H1 (cell line): ENCODE measurements around the gene MBD4. TPM values are rescaled to one million over a fixed set of nuclear protein-coding genes. Genes with fewer than 3 reads are reported as not detected.

Experiments used
- CTCF ChIA-PET: fragments of 300-600 bp; sonication (Branson Sonifier 250); formaldehyde crosslinking; loops from one replicate; lab custom pipeline; 2021; ENCODE audit not compliant: partially characterized antibody; lab: Charles Lee
- POLR2A ChIA-PET: fragments of 300-600 bp; sonication (Branson Sonifier 250); formaldehyde crosslinking; loops from one replicate; lab custom pipeline; 2021; ENCODE audit warnings: inconsistent platforms; ENCODE audit not compliant: partially characterized antibody; lab: Charles Lee
- DNase-seq, 2 experiments: peaks; one replicate each; pipeline versions ENCODE4 v3.0.0 to v3.0.0-alpha.2; 2010 to 2022; ENCODE audit warnings: low spot score in 2 of 2, low read depth in 1 of 2, mixed read lengths in 1 of 2
- FAIRE-seq: peaks from 2 replicates; lab custom pipeline; 2011; peaks lifted over from hg19 to GRCh38; lab: Jason Lieb, UNC
- H2AFZ ChIP-seq: 2 replicates; pipeline ENCODE4 v1.8.1; 2012; ENCODE audit warnings: low read length, inconsistent platforms
- H2AK5ac ChIP-seq: 2 replicates; pipeline ENCODE4 v1.6.1; 2013; ENCODE audit warnings: low read depth, low read length
- H2BK120ac ChIP-seq: replicated peaks from 2 replicates; pipeline ENCODE3; 2013; ENCODE audit warnings: low read depth, low read length, inconsistent platforms
- H2BK12ac ChIP-seq: 2 replicates; pipeline ENCODE4 v1.6.1; 2013; ENCODE audit warnings: low read depth, low read length
- H2BK15ac ChIP-seq: 2 replicates; pipeline ENCODE4 v1.6.1; 2013; ENCODE audit warnings: low read length
- H2BK20ac ChIP-seq: 2 replicates; pipeline ENCODE4 v1.6.1; 2013; ENCODE audit warnings: low read length
- H2BK5ac ChIP-seq: 2 replicates; pipeline ENCODE4 v1.6.1; 2013; ENCODE audit warnings: low read depth, low read length
- H3K14ac ChIP-seq: 2 replicates; pipeline ENCODE4 v1.6.1; 2013; ENCODE audit warnings: inconsistent platforms; ENCODE audit not compliant: insufficient read length
- H3K18ac ChIP-seq: 2 replicates; pipeline ENCODE4 v1.6.1; 2013; ENCODE audit warnings: low read length; ENCODE audit errors: extremely low read depth
- H3K23ac ChIP-seq: 2 replicates; pipeline ENCODE4 v1.6.1; 2013; ENCODE audit warnings: inconsistent platforms; ENCODE audit not compliant: insufficient read length
- H3K23me2 ChIP-seq: 2 replicates; pipeline ENCODE4 v1.6.1; 2013; ENCODE audit warnings: low read depth, low read length
- H3K27ac ChIP-seq: 2 replicates; pipeline ENCODE4 v1.6.1; 2011; ENCODE audit warnings: low read depth, low read length, inconsistent platforms
- H3K27me3 ChIP-seq, 4 experiments: replicated peaks in 1 of 4; 1 replicate in 1 of 4; 2 replicates in 3 of 4; pipeline versions ENCODE4 v1.6.1 to v1.8.1; 2011 to 2013; ENCODE audit warnings: low read length in 3 of 4, mild to moderate bottlenecking in 3 of 4, inconsistent platforms in 2 of 4, mixed read lengths in 2 of 4, moderate library complexity in 1 of 4; ENCODE audit not compliant: control insufficient read depth in 3 of 4, insufficient read depth in 3 of 4; ENCODE audit errors: extremely low read depth in 1 of 4
- H3K36me3 ChIP-seq, 4 experiments: 2 replicates each; pipeline versions ENCODE4 v1.6.1 to v1.8.1; 2011 to 2013; ENCODE audit warnings: mild to moderate bottlenecking in 4 of 4, low read length in 3 of 4, moderate library complexity in 2 of 4, control low read depth in 1 of 4, inconsistent platforms in 1 of 4; ENCODE audit not compliant: insufficient read depth in 4 of 4, control insufficient read depth in 2 of 4
- H3K4ac ChIP-seq: replicated peaks from 2 replicates; pipeline ENCODE3; 2013; ENCODE audit warnings: low read length, low read depth, mixed read lengths, inconsistent platforms; ENCODE audit not compliant: insufficient read length
- H3K4me1 ChIP-seq, 4 experiments: replicated peaks in 1 of 4; 1 replicate in 1 of 4; 2 replicates in 3 of 4; pipeline versions ENCODE4 v1.6.1 to v1.8.1; 2011 to 2013; ENCODE audit warnings: low read length in 3 of 4, inconsistent platforms in 2 of 4, mixed read lengths in 1 of 4; ENCODE audit not compliant: insufficient read depth in 4 of 4, control insufficient read depth in 3 of 4
- H3K4me2 ChIP-seq, 2 experiments: 2 replicates each; pipeline versions ENCODE4 v1.6.1 to v1.8.1; 2011 to 2013; ENCODE audit warnings: low read depth in 2 of 2, low read length in 2 of 2, control low read depth in 1 of 2, inconsistent platforms in 1 of 2, mild to moderate bottlenecking in 1 of 2; ENCODE audit not compliant: insufficient read depth in 1 of 2
- H3K4me3 ChIP-seq, 4 experiments: fragments of 200-600, 300-600 bp in 1 of 4; sonication (generic), shearing (Covaris generic), sonication (Bioruptor Twin) in 1 of 4; 2 replicates each; pipeline versions ENCODE4 v1.5.1 to v1.8.1; 2011 to 2016; ENCODE audit warnings: low read length in 4 of 4, low read depth in 3 of 4, control low read depth in 2 of 4, inconsistent platforms in 2 of 4, mild to moderate bottlenecking in 2 of 4, mixed read lengths in 1 of 4, moderate library complexity in 1 of 4; ENCODE audit not compliant: insufficient read depth in 2 of 4; ENCODE audit errors: extremely low read depth in 1 of 4
- H3K56ac ChIP-seq: replicated peaks from 2 replicates; pipeline ENCODE3; 2013; ENCODE audit warnings: low read depth, mild to moderate bottlenecking, mixed read lengths, low read length, inconsistent platforms; ENCODE audit not compliant: insufficient read length
- H3K79me1 ChIP-seq: 2 replicates; pipeline ENCODE4 v1.6.1; 2013; ENCODE audit warnings: low read depth, low read length, control low read depth
- H3K79me2 ChIP-seq, 2 experiments: 2 replicates each; pipeline versions ENCODE4 v1.6.1 to v1.8.1; 2012 to 2013; ENCODE audit warnings: low read length in 2 of 2, mild to moderate bottlenecking in 2 of 2, inconsistent platforms in 1 of 2; ENCODE audit not compliant: insufficient read depth in 2 of 2, control insufficient read depth in 1 of 2
- H3K9ac ChIP-seq, 4 experiments: replicated peaks in 1 of 4; 1 replicate in 1 of 4; 2 replicates in 3 of 4; pipeline versions ENCODE4 v1.6.1 to v1.8.1; 2011 to 2013; ENCODE audit warnings: low read depth in 3 of 4, low read length in 3 of 4, control low read depth in 2 of 4, mild to moderate bottlenecking in 2 of 4, moderate library complexity in 2 of 4, inconsistent platforms in 1 of 4; ENCODE audit errors: extremely low read depth in 1 of 4
- H3K9me3 ChIP-seq, 2 experiments: 2 replicates each; pipeline versions ENCODE4 v1.6.1 to v1.8.1; 2012 to 2013; ENCODE audit warnings: mild to moderate bottlenecking in 2 of 2, moderate library complexity in 2 of 2, control low read depth in 1 of 2, inconsistent platforms in 1 of 2, low read depth in 1 of 2, low read length in 1 of 2, mixed read lengths in 1 of 2; ENCODE audit not compliant: insufficient read depth in 2 of 2
- H4K20me1 ChIP-seq, 2 experiments: replicated peaks in 1 of 2; 2 replicates each; pipeline versions ENCODE3 to v1.8.1; 2011 to 2013; ENCODE audit warnings: inconsistent platforms in 2 of 2, low read length in 2 of 2, mild to moderate bottlenecking in 1 of 2; ENCODE audit not compliant: insufficient read depth in 2 of 2, control insufficient read depth in 1 of 2
- H4K5ac ChIP-seq: 2 replicates; pipeline ENCODE4 v1.6.1; 2013; ENCODE audit warnings: low read length, low read depth, mixed read lengths, inconsistent platforms; ENCODE audit not compliant: insufficient read length
- H4K8ac ChIP-seq: 2 replicates; pipeline ENCODE4 v1.8.0; 2013; ENCODE audit warnings: mild to moderate bottlenecking, moderate library complexity, low read length, inconsistent platforms; ENCODE audit not compliant: insufficient read depth; ENCODE audit errors: extremely low read depth
- H4K91ac ChIP-seq: replicated peaks from 2 replicates; pipeline ENCODE3; 2013; ENCODE audit warnings: low read length, mixed read lengths, inconsistent platforms; ENCODE audit not compliant: insufficient read length
- ASH2L ChIP-seq: fragments of 200-600, 300-600 bp; sonication (generic); IDR thresholded peaks from one replicate; pipeline ENCODE4 v1.7.1; 2017; ENCODE audit warnings: low read length
- CBX8 ChIP-seq: fragments of 300-800, 300-1000 bp; sonication (generic); IDR thresholded peaks from 2 replicates; pipeline ENCODE4 v1.7.1; 2016; ENCODE audit warnings: low read depth, low read length, borderline replicate concordance
- CTCF ChIP-seq, 3 experiments: IDR thresholded peaks; 1 replicate in 2 of 3; 2 replicates in 1 of 3; pipeline versions ENCODE4 v1.5.1 to v1.6.1; 2011; ENCODE audit warnings: low read length in 3 of 3, mild to moderate bottlenecking in 3 of 3, inconsistent platforms in 2 of 3, low read depth in 1 of 3, moderate library complexity in 1 of 3; ENCODE audit not compliant: insufficient read depth in 1 of 3; ENCODE audit errors: control extremely low read depth in 1 of 3
- E2F6 ChIP-seq: IDR thresholded peaks from 2 replicates; pipeline ENCODE4 v1.6.1; 2012; ENCODE audit warnings: inconsistent platforms
- JUN ChIP-seq: IDR thresholded peaks from 2 replicates; pipeline ENCODE4 v1.6.1; 2011; ENCODE audit warnings: low read depth, mild to moderate bottlenecking, improper control_type of control experiment, low read length
- SRF ChIP-seq: IDR thresholded peaks from 2 replicates; pipeline ENCODE4 v1.6.1; 2011; ENCODE audit warnings: mild to moderate bottlenecking, low read depth, low read length, moderate library complexity
- USF2 ChIP-seq: IDR thresholded peaks from 2 replicates; pipeline ENCODE4 v1.6.1; 2011; ENCODE audit warnings: low read length, improper control_type of control experiment
- WGBS, 2 experiments: shearing (Covaris generic) in 1 of 2; methylation state at CpG; one replicate each; pipeline versions ENCODE4 v1.1.6 to v1.1.7; 2013 to 2015; ENCODE audit warnings: low lambda C conversion rate in 2 of 2, mixed read lengths in 2 of 2, inconsistent platforms in 1 of 2, low coverage in 1 of 2, missing lambda C conversion rate in 1 of 2; ENCODE audit not compliant: insufficient replicate concordance in 2 of 2, insufficient coverage in 1 of 2, insufficient read length in 1 of 2; ENCODE audit errors: extremely low coverage in 1 of 2, missing lambda C conversion rate in 1 of 2; 5-methylcytosine and 5-hydroxymethylcytosine counted together
- polyA plus RNA-seq, 7 experiments: library from polyadenylated mRNA; depleted of rRNA in 3 of 7; stranded (reverse) in 5 of 7; unstranded in 2 of 7; fragments of >200 nt in 5 of 7; fragments of 200-250 nt in 2 of 7; gene quantifications; 1 replicate in 5 of 7; 2 replicates in 1 of 7; 4 replicates in 1 of 7; pipeline versions ENCODE4 v1.2.1 to v1.2.3, GENCODE V29; 2011 to 2013; ENCODE audit warnings: missing spikeins in 2 of 7, mixed read lengths in 2 of 7
- total RNA-seq: library from RNA; stranded (reverse); fragmentation: NEBNext Ultra II Directional; extraction: Animal tissue kit (Norgen Biotek cat#: 25700); gene quantifications from 2 replicates; pipeline ENCODE4 v1.2.1, GENCODE V29; 2021

The MBD4 gene
- total and polyA plus RNA-seq, 2 of the 8 experiments (the other 6 are each of a cell fraction or from before 2014, with no cell fraction given), result 11.2 to 35.8 TPM

- Histone ChIP-seq H2BK15ac (no peak overlapping the region), H3K4me1 (no peaks in the 10 kb centered on the region; a peak in 1 of 7 replicates), H3K9ac (no peak overlapping the region), H3K4me3 (no peak overlapping the region), H3K56ac (no peak overlapping the region), H3K36me3 (no peaks in the 10 kb centered on the region; a peak in 1 of 8 replicates), H3K27me3 (peaks cover 0 to 5% (median 0%) of the 10 kb centered on the region in 4 experiments; a peak in 2 of 7 replicates), H4K8ac (no peak overlapping the region), H3K4ac (no peak overlapping the region), H3K23ac (no peak overlapping the region), H4K20me1 (peaks cover 0 to 3% of the 10 kb centered on the region in 2 experiments), H3K23me2 (no peaks in the 10 kb centered on the region), H3K79me2 (no peaks in the 10 kb centered on the region), H3K27ac (no peak overlapping the region), H2BK20ac (no peak overlapping the region), H3K18ac (no peak overlapping the region), H3K79me1 (no peaks in the 10 kb centered on the region), H4K5ac (no peak overlapping the region), H2BK12ac (no peak overlapping the region), H2BK120ac (no peak overlapping the region), H2AK5ac (no peak overlapping the region), H3K9me3 (no peaks in the 10 kb centered on the region), H3K14ac (no peak overlapping the region), H2AFZ (no peak overlapping the region), H4K91ac (no peak overlapping the region), H2BK5ac (no peak overlapping the region), H3K4me2 (no peak overlapping the region)
- ChIA-PET CTCF (interaction anchor here (0.6 to 3.1 kb wide), 5 partner anchors 9 to 168 kb away, joined by 3 to 9 read pairs (median 4); no protein-coding TSS in a partner anchor), POLR2A (no interaction called here)
- WGBS, 2 experiments, result 92% methylated on average over 4 of the region's 4 CpGs; no CpG with 5 or more reads in 1 of the 2 experiments
- no peak for DNase-seq
- no peak for FAIRE-seq
- no peak for TF ChIP-seq CBX8
- TF ChIP-seq USF2, result no peak
- no peak for TF ChIP-seq SRF
- no peak for TF ChIP-seq ASH2L
- TF ChIP-seq E2F6, result no peak
- no peak for TF ChIP-seq CTCF (IDR thresholded peaks at IDR 0.05; ENCODE audit: control extremely low read depth in 1 of 3, insufficient read depth in 1 of 3, low read depth in 1 of 3, low read length in 3 of 3)
- TF ChIP-seq JUN, result no peak
Observed at GRCh38 chr3:129416415-129416814, 23.3 kb downstream of the MBD4 start.
